H1 (cell line): Measurements from ENCODE around the gene KAZALD1. TPM values are rescaled to one million over a fixed set of nuclear protein-coding genes. Genes with fewer than 3 reads are reported as not detected.

Experiments used
- CTCF ChIA-PET: fragments of 300-600 bp; sonication (Branson Sonifier 250); formaldehyde crosslinking; loops from one replicate; lab custom pipeline; 2021; ENCODE audit not compliant: partially characterized antibody; lab: Charles Lee
- POLR2A ChIA-PET: fragments of 300-600 bp; sonication (Branson Sonifier 250); formaldehyde crosslinking; loops from one replicate; lab custom pipeline; 2021; ENCODE audit warnings: inconsistent platforms; ENCODE audit not compliant: partially characterized antibody; lab: Charles Lee
- DNase-seq, 2 experiments: peaks; one replicate each; pipeline versions ENCODE4 v3.0.0 to v3.0.0-alpha.2; 2010 to 2022; ENCODE audit warnings: low spot score in 2 of 2, low read depth in 1 of 2, mixed read lengths in 1 of 2
- FAIRE-seq: peaks from 2 replicates; lab custom pipeline; 2011; peaks lifted over from hg19 to GRCh38; lab: Jason Lieb, UNC
- H2AFZ ChIP-seq: 2 replicates; pipeline ENCODE4 v1.8.1; 2012; ENCODE audit warnings: low read length, inconsistent platforms
- H2AK5ac ChIP-seq: 2 replicates; pipeline ENCODE4 v1.6.1; 2013; ENCODE audit warnings: low read depth, low read length
- H2BK120ac ChIP-seq: replicated peaks from 2 replicates; pipeline ENCODE3; 2013; ENCODE audit warnings: low read depth, low read length, inconsistent platforms
- H2BK12ac ChIP-seq: 2 replicates; pipeline ENCODE4 v1.6.1; 2013; ENCODE audit warnings: low read depth, low read length
- H2BK15ac ChIP-seq: 2 replicates; pipeline ENCODE4 v1.6.1; 2013; ENCODE audit warnings: low read length
- H2BK20ac ChIP-seq: 2 replicates; pipeline ENCODE4 v1.6.1; 2013; ENCODE audit warnings: low read length
- H2BK5ac ChIP-seq: 2 replicates; pipeline ENCODE4 v1.6.1; 2013; ENCODE audit warnings: low read depth, low read length
- H3K14ac ChIP-seq: 2 replicates; pipeline ENCODE4 v1.6.1; 2013; ENCODE audit warnings: inconsistent platforms; ENCODE audit not compliant: insufficient read length
- H3K18ac ChIP-seq: 2 replicates; pipeline ENCODE4 v1.6.1; 2013; ENCODE audit warnings: low read length; ENCODE audit errors: extremely low read depth
- H3K23ac ChIP-seq: 2 replicates; pipeline ENCODE4 v1.6.1; 2013; ENCODE audit warnings: inconsistent platforms; ENCODE audit not compliant: insufficient read length
- H3K23me2 ChIP-seq: 2 replicates; pipeline ENCODE4 v1.6.1; 2013; ENCODE audit warnings: low read depth, low read length
- H3K27ac ChIP-seq: 2 replicates; pipeline ENCODE4 v1.6.1; 2011; ENCODE audit warnings: low read depth, low read length, inconsistent platforms
- H3K27me3 ChIP-seq, 4 experiments: replicated peaks in 1 of 4; 1 replicate in 1 of 4; 2 replicates in 3 of 4; pipeline versions ENCODE4 v1.6.1 to v1.8.1; 2011 to 2013; ENCODE audit warnings: low read length in 3 of 4, mild to moderate bottlenecking in 3 of 4, inconsistent platforms in 2 of 4, mixed read lengths in 2 of 4, moderate library complexity in 1 of 4; ENCODE audit not compliant: control insufficient read depth in 3 of 4, insufficient read depth in 3 of 4; ENCODE audit errors: extremely low read depth in 1 of 4
- H3K36me3 ChIP-seq, 4 experiments: 2 replicates each; pipeline versions ENCODE4 v1.6.1 to v1.8.1; 2011 to 2013; ENCODE audit warnings: mild to moderate bottlenecking in 4 of 4, low read length in 3 of 4, moderate library complexity in 2 of 4, control low read depth in 1 of 4, inconsistent platforms in 1 of 4; ENCODE audit not compliant: insufficient read depth in 4 of 4, control insufficient read depth in 2 of 4
- H3K4ac ChIP-seq: replicated peaks from 2 replicates; pipeline ENCODE3; 2013; ENCODE audit warnings: low read length, low read depth, mixed read lengths, inconsistent platforms; ENCODE audit not compliant: insufficient read length
- H3K4me1 ChIP-seq, 4 experiments: replicated peaks in 1 of 4; 1 replicate in 1 of 4; 2 replicates in 3 of 4; pipeline versions ENCODE4 v1.6.1 to v1.8.1; 2011 to 2013; ENCODE audit warnings: low read length in 3 of 4, inconsistent platforms in 2 of 4, mixed read lengths in 1 of 4; ENCODE audit not compliant: insufficient read depth in 4 of 4, control insufficient read depth in 3 of 4
- H3K4me2 ChIP-seq, 2 experiments: 2 replicates each; pipeline versions ENCODE4 v1.6.1 to v1.8.1; 2011 to 2013; ENCODE audit warnings: low read depth in 2 of 2, low read length in 2 of 2, control low read depth in 1 of 2, inconsistent platforms in 1 of 2, mild to moderate bottlenecking in 1 of 2; ENCODE audit not compliant: insufficient read depth in 1 of 2
- H3K4me3 ChIP-seq, 4 experiments: fragments of 200-600, 300-600 bp in 1 of 4; sonication (generic), shearing (Covaris generic), sonication (Bioruptor Twin) in 1 of 4; 2 replicates each; pipeline versions ENCODE4 v1.5.1 to v1.8.1; 2011 to 2016; ENCODE audit warnings: low read length in 4 of 4, low read depth in 3 of 4, control low read depth in 2 of 4, inconsistent platforms in 2 of 4, mild to moderate bottlenecking in 2 of 4, mixed read lengths in 1 of 4, moderate library complexity in 1 of 4; ENCODE audit not compliant: insufficient read depth in 2 of 4; ENCODE audit errors: extremely low read depth in 1 of 4
- H3K56ac ChIP-seq: replicated peaks from 2 replicates; pipeline ENCODE3; 2013; ENCODE audit warnings: low read depth, mild to moderate bottlenecking, mixed read lengths, low read length, inconsistent platforms; ENCODE audit not compliant: insufficient read length
- H3K79me1 ChIP-seq: 2 replicates; pipeline ENCODE4 v1.6.1; 2013; ENCODE audit warnings: low read depth, low read length, control low read depth
- H3K79me2 ChIP-seq, 2 experiments: 2 replicates each; pipeline versions ENCODE4 v1.6.1 to v1.8.1; 2012 to 2013; ENCODE audit warnings: low read length in 2 of 2, mild to moderate bottlenecking in 2 of 2, inconsistent platforms in 1 of 2; ENCODE audit not compliant: insufficient read depth in 2 of 2, control insufficient read depth in 1 of 2
- H3K9ac ChIP-seq, 4 experiments: replicated peaks in 1 of 4; 1 replicate in 1 of 4; 2 replicates in 3 of 4; pipeline versions ENCODE4 v1.6.1 to v1.8.1; 2011 to 2013; ENCODE audit warnings: low read depth in 3 of 4, low read length in 3 of 4, control low read depth in 2 of 4, mild to moderate bottlenecking in 2 of 4, moderate library complexity in 2 of 4, inconsistent platforms in 1 of 4; ENCODE audit errors: extremely low read depth in 1 of 4
- H3K9me3 ChIP-seq, 2 experiments: 2 replicates each; pipeline versions ENCODE4 v1.6.1 to v1.8.1; 2012 to 2013; ENCODE audit warnings: mild to moderate bottlenecking in 2 of 2, moderate library complexity in 2 of 2, control low read depth in 1 of 2, inconsistent platforms in 1 of 2, low read depth in 1 of 2, low read length in 1 of 2, mixed read lengths in 1 of 2; ENCODE audit not compliant: insufficient read depth in 2 of 2
- H4K20me1 ChIP-seq, 2 experiments: replicated peaks in 1 of 2; 2 replicates each; pipeline versions ENCODE3 to v1.8.1; 2011 to 2013; ENCODE audit warnings: inconsistent platforms in 2 of 2, low read length in 2 of 2, mild to moderate bottlenecking in 1 of 2; ENCODE audit not compliant: insufficient read depth in 2 of 2, control insufficient read depth in 1 of 2
- H4K5ac ChIP-seq: 2 replicates; pipeline ENCODE4 v1.6.1; 2013; ENCODE audit warnings: low read length, low read depth, mixed read lengths, inconsistent platforms; ENCODE audit not compliant: insufficient read length
- H4K8ac ChIP-seq: 2 replicates; pipeline ENCODE4 v1.8.0; 2013; ENCODE audit warnings: mild to moderate bottlenecking, moderate library complexity, low read length, inconsistent platforms; ENCODE audit not compliant: insufficient read depth; ENCODE audit errors: extremely low read depth
- H4K91ac ChIP-seq: replicated peaks from 2 replicates; pipeline ENCODE3; 2013; ENCODE audit warnings: low read length, mixed read lengths, inconsistent platforms; ENCODE audit not compliant: insufficient read length
- EGR1 ChIP-seq: IDR thresholded peaks from 2 replicates; pipeline ENCODE4 v1.6.1; 2011; ENCODE audit warnings: low read depth, low read length, borderline replicate concordance
- MAFK ChIP-seq: IDR thresholded peaks from 2 replicates; pipeline ENCODE4 v1.6.1; 2012; ENCODE audit warnings: low read depth, mild to moderate bottlenecking, improper control_type of control experiment, low read length
- POLR2A ChIP-seq, 2 experiments: IDR thresholded peaks; 1 replicate in 1 of 2; 2 replicates in 1 of 2; pipeline ENCODE4 v1.6.1; 2011; ENCODE audit warnings: low read depth in 2 of 2, low read length in 2 of 2, mild to moderate bottlenecking in 2 of 2; ENCODE audit errors: control extremely low read depth in 1 of 2
- POU5F1 ChIP-seq: IDR thresholded peaks from 2 replicates; pipeline ENCODE4 v1.6.1; 2011; ENCODE audit warnings: low read depth, mild to moderate bottlenecking, low read length, moderate library complexity
- RAD21 ChIP-seq, 2 experiments: IDR thresholded peaks in 1 of 2; conservative IDR thresholded peaks in 1 of 2; 2 replicates each; pipeline ENCODE4 v1.6.1; 2011; ENCODE audit warnings: low read depth in 2 of 2, low read length in 2 of 2, improper control_type of control experiment in 1 of 2, inconsistent platforms in 1 of 2, mild to moderate bottlenecking in 1 of 2, moderate library complexity in 1 of 2
- RXRA ChIP-seq: IDR thresholded peaks from 2 replicates; pipeline ENCODE4 v1.6.1; 2011; ENCODE audit warnings: low read depth, mild to moderate bottlenecking, low read length, moderate library complexity; ENCODE audit not compliant: insufficient read depth
- SIX5 ChIP-seq: IDR thresholded peaks from 2 replicates; pipeline ENCODE4 v1.6.1; 2011; ENCODE audit warnings: mild to moderate bottlenecking, low read depth, low read length
- TAF1 ChIP-seq: IDR thresholded peaks from 2 replicates; pipeline ENCODE4 v1.6.1; 2011; ENCODE audit warnings: mild to moderate bottlenecking, low read depth, low read length
- WGBS, 2 experiments: shearing (Covaris generic) in 1 of 2; methylation state at CpG; one replicate each; pipeline versions ENCODE4 v1.1.6 to v1.1.7; 2013 to 2015; ENCODE audit warnings: low lambda C conversion rate in 2 of 2, mixed read lengths in 2 of 2, inconsistent platforms in 1 of 2, low coverage in 1 of 2, missing lambda C conversion rate in 1 of 2; ENCODE audit not compliant: insufficient replicate concordance in 2 of 2, insufficient coverage in 1 of 2, insufficient read length in 1 of 2; ENCODE audit errors: extremely low coverage in 1 of 2, missing lambda C conversion rate in 1 of 2; 5-methylcytosine and 5-hydroxymethylcytosine counted together
- polyA plus RNA-seq, 7 experiments: library from polyadenylated mRNA; depleted of rRNA in 3 of 7; stranded (reverse) in 5 of 7; unstranded in 2 of 7; fragments of >200 nt in 5 of 7; fragments of 200-250 nt in 2 of 7; gene quantifications; 1 replicate in 5 of 7; 2 replicates in 1 of 7; 4 replicates in 1 of 7; pipeline versions ENCODE4 v1.2.1 to v1.2.3, GENCODE V29; 2011 to 2013; ENCODE audit warnings: missing spikeins in 2 of 7, mixed read lengths in 2 of 7
- total RNA-seq: library from RNA; stranded (reverse); fragmentation: NEBNext Ultra II Directional; extraction: Animal tissue kit (Norgen Biotek cat#: 25700); gene quantifications from 2 replicates; pipeline ENCODE4 v1.2.1, GENCODE V29; 2021
- TF ChIP-seq, protein P1 (sequence below), 3 experiments: IDR thresholded peaks; 1 replicate in 2 of 3; 2 replicates in 1 of 3; pipeline versions ENCODE4 v1.5.1 to v1.6.1; 2011; ENCODE audit warnings: low read length in 3 of 3, mild to moderate bottlenecking in 3 of 3, inconsistent platforms in 2 of 3, low read depth in 1 of 3, moderate library complexity in 1 of 3; ENCODE audit not compliant: insufficient read depth in 1 of 3; ENCODE audit errors: control extremely low read depth in 1 of 3

The KAZALD1 gene
- total and polyA plus RNA-seq, 2 of the 8 experiments (the other 6 are each of a cell fraction or from before 2014, with no cell fraction given), result 0.65 to 1.9 TPM

GRCh38 chr10:101014230-101014884 lies 47.4 kb upstream of the KAZALD1 start:
- peak; percentile 36 for FAIRE-seq
- Histone ChIP-seq H2BK12ac (peak overlapping the region; percentile 75; the same call in 1 of the 2 replicates), H3K14ac (no peak overlapping the region)

More at GRCh38 chr10:101014230-101014884, 47.4 kb upstream of the KAZALD1 start:
- ChIA-PET CTCF (interaction anchor here (0.6 to 7.2 kb wide), 62 partner anchors 13 to 1693 kb away, joined by 3 to 464 read pairs (median 5); partner anchors contain the start of genes KAZALD1, LZTS2, MRPL43 and PDZD7), POLR2A (interaction anchor here (0.6 to 6.5 kb wide), 12 partner anchors 9 to 974 kb away, joined by 3 to 81 read pairs (median 4); partner anchors contain the start of genes LZTS2, MRPL43, PDZD7 and TWNK)
- Histone ChIP-seq H2AK5ac (no peak overlapping the region), H3K23me2 (peaks cover 11% of the 10 kb centered on the region; the same call in 1 of the 2 replicates), H3K18ac (no peak overlapping the region), H3K23ac (no peak overlapping the region), H3K9ac (no peak overlapping the region), H3K9me3 (no peaks in the 10 kb centered on the region), H4K20me1 (no peaks in the 10 kb centered on the region), H3K4ac (no peak overlapping the region), H3K56ac (no peak overlapping the region), H3K4me3 (no peak overlapping the region), H4K5ac (no peak overlapping the region), H4K8ac (no peak overlapping the region), H3K79me2 (no peaks in the 10 kb centered on the region), H3K4me2 (peak overlapping the region in 1 of 2 experiments; percentile 35; a peak in 2 of 4 replicates), H2BK20ac (no peak overlapping the region), H3K27ac (no peak overlapping the region), H3K79me1 (no peaks in the 10 kb centered on the region), H3K4me1 (peaks cover 0 to 18% (median 11%) of the 10 kb centered on the region in 4 experiments; a peak in 5 of 7 replicates), H4K91ac (no peak overlapping the region), H2AFZ (no peak overlapping the region), H3K36me3 (no peaks in the 10 kb centered on the region), H2BK5ac (no peak overlapping the region), H2BK120ac (no peak overlapping the region), H2BK15ac (peak overlapping the region; percentile 83; the same call in 1 of the 2 replicates), H3K27me3 (peaks cover 14 to 36% (median 29%) of the 10 kb centered on the region in 4 experiments)
- DNase-seq, result peak in 1 of 2 experiments; percentile 99
- 25% methylated on average over 11 of the region's 11 CpGs; no CpG with 5 or more reads in 1 of the 2 experiments for WGBS, 2 experiments
- TF ChIP-seq POLR2A (IDR thresholded peaks at IDR 0.05; ENCODE audit: control extremely low read depth in 1 of 2, low read depth in 2 of 2, low read length in 2 of 2), result no peak
- no peak for TF ChIP-seq TAF1
- TF ChIP-seq, protein P1, sequence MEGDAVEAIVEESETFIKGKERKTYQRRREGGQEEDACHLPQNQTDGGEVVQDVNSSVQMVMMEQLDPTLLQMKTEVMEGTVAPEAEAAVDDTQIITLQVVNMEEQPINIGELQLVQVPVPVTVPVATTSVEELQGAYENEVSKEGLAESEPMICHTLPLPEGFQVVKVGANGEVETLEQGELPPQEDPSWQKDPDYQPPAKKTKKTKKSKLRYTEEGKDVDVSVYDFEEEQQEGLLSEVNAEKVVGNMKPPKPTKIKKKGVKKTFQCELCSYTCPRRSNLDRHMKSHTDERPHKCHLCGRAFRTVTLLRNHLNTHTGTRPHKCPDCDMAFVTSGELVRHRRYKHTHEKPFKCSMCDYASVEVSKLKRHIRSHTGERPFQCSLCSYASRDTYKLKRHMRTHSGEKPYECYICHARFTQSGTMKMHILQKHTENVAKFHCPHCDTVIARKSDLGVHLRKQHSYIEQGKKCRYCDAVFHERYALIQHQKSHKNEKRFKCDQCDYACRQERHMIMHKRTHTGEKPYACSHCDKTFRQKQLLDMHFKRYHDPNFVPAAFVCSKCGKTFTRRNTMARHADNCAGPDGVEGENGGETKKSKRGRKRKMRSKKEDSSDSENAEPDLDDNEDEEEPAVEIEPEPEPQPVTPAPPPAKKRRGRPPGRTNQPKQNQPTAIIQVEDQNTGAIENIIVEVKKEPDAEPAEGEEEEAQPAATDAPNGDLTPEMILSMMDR (IDR thresholded peaks at IDR 0.05; ENCODE audit: control extremely low read depth in 1 of 3, insufficient read depth in 1 of 3, low read depth in 1 of 3, low read length in 3 of 3), result peak; percentile 94 to 96 (median 95)
- no peak for TF ChIP-seq RXRA
- TF ChIP-seq POU5F1, result no peak
- TF ChIP-seq RAD21 (IDR thresholded peaks at IDR 0.05 in 1 of 2, conservative IDR thresholded peaks at IDR 0.05 in 1 of 2; ENCODE audit: low read depth in 2 of 2, low read length in 2 of 2), result peak; percentile 86 to 89
- no peak for TF ChIP-seq MAFK
- TF ChIP-seq EGR1, result no peak
- no peak for TF ChIP-seq SIX5
